Measurements from ENCODE around the gene FOXRED2. TPM values are rescaled to one million over a fixed set of nuclear protein-coding genes. Genes with fewer than 3 reads are reported as not detected.

FOXRED2 gene
- 10 to 100 TPM; 16.7 to 17.5 TPM for total RNA-seq

DNA sequence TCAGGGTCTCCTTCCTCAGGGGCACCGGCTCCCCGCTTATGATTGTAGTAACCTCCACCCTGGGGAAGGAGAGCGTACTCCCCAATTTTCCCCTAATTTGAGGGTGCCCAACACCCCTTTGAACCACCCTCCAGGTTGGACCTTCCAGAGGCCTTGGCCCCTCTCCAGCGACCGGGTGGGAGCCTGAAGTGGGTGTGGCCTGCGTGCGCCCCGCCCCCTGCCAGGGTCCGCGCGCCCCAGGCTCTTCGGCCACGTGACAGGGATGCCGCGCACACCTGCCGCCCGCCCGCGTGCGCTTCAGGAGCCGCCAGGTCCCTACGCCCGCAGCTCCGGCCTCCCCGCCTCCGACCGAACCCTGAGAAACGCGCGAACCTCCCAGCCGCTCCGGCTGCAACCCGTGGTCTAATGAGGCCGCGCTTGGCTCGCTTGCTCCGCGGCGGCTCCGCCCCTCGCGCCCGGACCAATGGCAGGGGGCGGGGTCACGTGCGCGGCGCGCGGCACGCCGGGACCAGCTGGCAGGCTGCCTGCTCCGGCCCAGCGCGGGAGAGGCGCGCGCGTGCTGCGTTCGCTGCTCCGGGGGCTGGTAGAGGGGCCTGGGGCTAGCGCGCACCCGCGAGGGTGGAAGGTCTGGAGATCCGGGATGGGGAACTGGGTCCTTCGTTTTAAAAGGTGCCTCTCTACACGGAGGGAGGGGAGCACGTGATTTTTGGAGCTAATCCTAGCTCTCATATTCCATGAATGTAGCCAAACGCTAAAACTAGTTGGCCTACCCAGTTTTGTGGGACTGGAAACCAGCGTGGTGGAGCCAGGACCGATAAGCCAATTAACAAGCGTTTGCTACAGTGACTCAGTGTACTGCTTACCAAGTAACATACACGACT lies at the start of gene FOXRED2:
Gene FOXRED2 (minus strand): TSS at position 404 of the 881 bp plus-strand sequence. CDS start 618 bp downstream, outside the sequence.
- TF ChIP-seq, protein P1, sequence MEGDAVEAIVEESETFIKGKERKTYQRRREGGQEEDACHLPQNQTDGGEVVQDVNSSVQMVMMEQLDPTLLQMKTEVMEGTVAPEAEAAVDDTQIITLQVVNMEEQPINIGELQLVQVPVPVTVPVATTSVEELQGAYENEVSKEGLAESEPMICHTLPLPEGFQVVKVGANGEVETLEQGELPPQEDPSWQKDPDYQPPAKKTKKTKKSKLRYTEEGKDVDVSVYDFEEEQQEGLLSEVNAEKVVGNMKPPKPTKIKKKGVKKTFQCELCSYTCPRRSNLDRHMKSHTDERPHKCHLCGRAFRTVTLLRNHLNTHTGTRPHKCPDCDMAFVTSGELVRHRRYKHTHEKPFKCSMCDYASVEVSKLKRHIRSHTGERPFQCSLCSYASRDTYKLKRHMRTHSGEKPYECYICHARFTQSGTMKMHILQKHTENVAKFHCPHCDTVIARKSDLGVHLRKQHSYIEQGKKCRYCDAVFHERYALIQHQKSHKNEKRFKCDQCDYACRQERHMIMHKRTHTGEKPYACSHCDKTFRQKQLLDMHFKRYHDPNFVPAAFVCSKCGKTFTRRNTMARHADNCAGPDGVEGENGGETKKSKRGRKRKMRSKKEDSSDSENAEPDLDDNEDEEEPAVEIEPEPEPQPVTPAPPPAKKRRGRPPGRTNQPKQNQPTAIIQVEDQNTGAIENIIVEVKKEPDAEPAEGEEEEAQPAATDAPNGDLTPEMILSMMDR (IDR thresholded peaks at IDR 0.05) = no peak
- peak; percentile 90 for DNase-seq
- intact Hi-C loops (cut with micrococcal nuclease) = no loop called here
- CTCF ChIA-PET = interaction anchor here (1.1 to 5.2 kb wide), 3 partner anchors 16 to 220 kb away, joined by 3 to 56 read pairs (median 3); no protein-coding TSS in a partner anchor
- ATAC-seq = peak; percentile 94
- peak within 1 kb of the TSS; percentile 53 for H3K4me3 Mint-ChIP-seq
- H3K36me3 Mint-ChIP-seq (ENCODE audit: low read depth) = peaks cover 35% of the 10 kb centered on the region
- no peaks in the 10 kb centered on the region for H3K27me3 Mint-ChIP-seq
- peaks cover 3% of the 10 kb centered on the region for H3K9me3 Mint-ChIP-seq
- POLR2A ChIA-PET = interaction anchor here (0.6 to 12.6 kb wide), 11 partner anchors 8 to 177 kb away, joined by 3 to 172 read pairs (median 4); partner anchors contain the start of gene EIF3D
- H3K27ac Mint-ChIP-seq = peak within 1 kb of the TSS; percentile 74
- H3K4me1 Mint-ChIP-seq (ENCODE audit: low read depth) = peaks cover 20% of the 10 kb centered on the region

DNA sequence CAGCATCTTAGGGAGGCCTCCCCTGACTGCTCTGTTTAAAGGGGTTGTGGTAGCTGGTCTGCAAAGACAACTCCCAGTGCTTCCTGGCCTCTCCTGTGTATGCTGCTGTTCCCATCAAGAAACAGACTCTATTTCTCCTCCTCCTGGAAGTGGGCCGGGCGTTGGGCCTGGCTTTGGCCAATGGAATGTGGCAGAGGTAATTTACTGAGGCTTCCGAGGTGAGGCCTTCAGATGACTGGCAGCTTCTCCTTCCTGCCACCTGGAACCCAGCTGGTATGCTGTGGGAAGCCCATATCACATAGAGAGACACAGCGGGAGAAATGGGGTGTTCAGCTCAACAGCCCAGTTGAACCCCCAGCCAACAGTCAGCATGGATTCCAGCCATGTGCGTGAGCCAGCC lies 47.3 kb upstream of the FOXRED2 start:
- ATAC-seq = no peak

DNA sequence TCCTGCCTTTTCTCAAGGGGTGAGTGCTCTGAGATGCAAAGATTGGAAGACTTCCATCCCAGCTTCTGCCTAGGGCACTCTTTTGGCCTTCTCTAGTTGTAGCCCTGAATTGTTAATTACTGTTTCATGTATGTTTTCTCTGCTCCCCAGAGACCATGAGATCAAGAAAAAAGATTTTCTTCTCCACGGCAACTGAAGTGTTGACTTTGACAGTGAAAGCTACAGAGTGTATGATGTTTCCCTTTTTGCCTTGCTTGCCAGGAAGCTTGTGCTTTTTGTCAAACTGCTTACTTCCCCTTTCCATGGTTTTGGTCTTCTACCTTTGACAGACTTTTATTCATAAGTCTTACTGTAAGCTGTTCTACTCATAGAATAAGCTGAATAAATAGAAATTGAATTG lies 45.4 kb upstream of the FOXRED2 start:
- ChIA-PET POLR2A (no interaction called here), CTCF (interaction anchor here (0.7 to 1.4 kb wide), 3 partner anchors 10 to 306 kb away, joined by 3 to 5 read pairs (median 3); no protein-coding TSS in a partner anchor)
- ATAC-seq (no peak), DNase-seq (no peak)
- intact Hi-C loops (cut with micrococcal nuclease) = no loop called here
- Mint-ChIP-seq H3K27ac (no peak overlapping the region), H3K4me3 (no peak overlapping the region), H3K36me3 (ENCODE audit: low read depth) (no peaks in the 10 kb centered on the region), H3K9me3 (no peaks in the 10 kb centered on the region), H3K27me3 (peaks cover 17% of the 10 kb centered on the region), H3K4me1 (ENCODE audit: low read depth) (peaks cover 2% of the 10 kb centered on the region)
- TF ChIP-seq, protein P1 (IDR thresholded peaks at IDR 0.05) = no peak

More for the DNA sequence above, 47.3 kb upstream of the FOXRED2 start:
- Mint-ChIP-seq H3K36me3 (ENCODE audit: low read depth) (no peaks in the 10 kb centered on the region), H3K4me3 (no peak overlapping the region), H3K9me3 (no peaks in the 10 kb centered on the region), H3K4me1 (ENCODE audit: low read depth) (peaks cover 1% of the 10 kb centered on the region), H3K27ac (no peak overlapping the region), H3K27me3 (peaks cover 13% of the 10 kb centered on the region)
- DNase-seq = no peak
- ChIA-PET POLR2A (no interaction called here), CTCF (no interaction called here)
- intact Hi-C loops (cut with micrococcal nuclease) = no loop called here
- TF ChIP-seq, protein P1 (IDR thresholded peaks at IDR 0.05) = no peak

DNA sequence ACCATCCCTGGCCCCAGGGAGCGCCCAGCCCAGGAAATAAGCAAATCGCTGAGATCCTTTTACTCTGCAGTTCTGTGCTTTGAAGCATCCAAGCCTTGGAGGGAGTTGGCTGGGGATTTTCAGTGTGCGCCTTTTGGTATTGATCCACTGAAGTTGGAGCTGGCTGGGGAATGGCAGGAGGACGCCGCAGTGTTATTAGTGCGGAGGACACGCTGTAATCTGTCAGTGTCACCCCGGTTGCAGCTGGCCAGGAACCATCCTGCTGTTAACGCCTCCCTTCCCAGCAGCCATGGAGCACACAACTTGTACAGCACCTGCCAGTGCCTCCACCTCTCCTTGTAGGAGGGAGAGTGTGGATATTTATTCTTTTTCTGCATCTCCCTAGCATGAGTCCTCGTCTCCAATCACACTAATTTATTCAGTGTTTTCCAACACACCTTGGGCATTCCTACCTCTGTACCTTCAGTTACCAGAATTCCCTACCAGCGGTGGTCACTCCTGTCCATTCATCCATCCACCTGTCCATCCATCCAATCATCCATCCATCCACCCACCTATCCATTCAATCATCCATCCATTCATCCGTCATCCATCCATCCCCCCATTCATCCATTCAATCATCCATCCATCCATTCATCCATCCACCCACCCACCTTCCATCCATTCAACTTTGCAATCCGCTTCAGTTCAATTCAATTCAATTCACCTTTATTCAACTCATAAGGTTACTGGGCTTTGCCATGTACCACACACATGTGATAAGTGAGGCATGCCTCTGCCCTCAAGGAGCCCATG lies 44.1 kb upstream of the FOXRED2 start:
- Mint-ChIP-seq H3K4me1 (ENCODE audit: low read depth) (peaks cover 4% of the 10 kb centered on the region), H3K27ac (no peak overlapping the region), H3K4me3 (no peak overlapping the region), H3K9me3 (no peaks in the 10 kb centered on the region), H3K36me3 (ENCODE audit: low read depth) (no peaks in the 10 kb centered on the region), H3K27me3 (peaks cover 24% of the 10 kb centered on the region)
- ChIA-PET POLR2A (interaction anchor here (0.6 kb wide), 1 partner anchor 9 kb away, joined by 3 read pairs; no protein-coding TSS in a partner anchor), CTCF (interaction anchor here (0.8 to 1.4 kb wide), 3 partner anchors 11 to 305 kb away, joined by 3 read pairs; no protein-coding TSS in a partner anchor)
- ATAC-seq = no peak
- DNase-seq = no peak
- TF ChIP-seq, protein P1 (IDR thresholded peaks at IDR 0.05) = no peak
- intact Hi-C loops (cut with micrococcal nuclease) = no loop called here

Data from activated CD8-positive, alpha-beta T cell treated with anti-CD3 and anti-CD28 coated beads for 36 hours (primary cell).